ACC112 (cell line): Measurements from ENCODE around the gene CDC42EP5.
"Not testable (repeated sequence)": the region's sequence is repeated elsewhere in the genome, so short reads cannot be mapped to it uniquely, and the experiment has no call there.

Source experiments
- H2AFZ ChIP-seq: fragments of 200-600 bp; sonication (generic); one replicate; pipeline ENCODE4 v1.6.0; 2017; ENCODE audit warnings: antibody characterized with exemption, low read length; ENCODE audit not compliant: unreplicated experiment
- H3K27ac ChIP-seq: fragments of 200-600 bp; sonication (generic); 2 replicates; pipeline ENCODE4 v1.5.1; 2014; ENCODE audit warnings: low read depth, mild to moderate bottlenecking, antibody characterized with exemption, low read length, moderate library complexity
- H3K27me3 ChIP-seq: fragments of 200-600 bp; sonication (generic); 2 replicates; pipeline ENCODE4 v1.6.1; 2014; ENCODE audit warnings: mild to moderate bottlenecking, antibody characterized with exemption, low read length, moderate library complexity, mixed read lengths; ENCODE audit not compliant: insufficient read depth
- H3K36me3 ChIP-seq: fragments of 200-600 bp; sonication (generic); 2 replicates; pipeline ENCODE4 v1.6.1; 2016; ENCODE audit warnings: mild to moderate bottlenecking, antibody characterized with exemption, low read length, moderate library complexity, mixed read lengths; ENCODE audit not compliant: insufficient read depth
- H3K4me1 ChIP-seq: fragments of 200-600 bp; sonication (generic); one replicate; pipeline ENCODE4 v1.6.1; 2016; ENCODE audit warnings: low read length, mixed read lengths; ENCODE audit not compliant: insufficient read depth, unreplicated experiment, control insufficient read depth
- H3K4me3 ChIP-seq: fragments of 200-600 bp; sonication (generic); 2 replicates; pipeline ENCODE4 v1.5.1; 2014; ENCODE audit warnings: mild to moderate bottlenecking, low read depth, low read length
- H3K79me2 ChIP-seq: fragments of 200-600 bp; sonication (generic); one replicate; pipeline ENCODE4 v1.6.0; 2016; ENCODE audit warnings: low read length; ENCODE audit not compliant: control insufficient read depth, unreplicated experiment, insufficient read depth

CDC42EP5 gene

GRCh38 chr19:54506079-54506478, 33.0 kb upstream of the CDC42EP5 start:
- H3K4me1 ChIP-seq, result no peaks in the 10 kb centered on the region
- no peak overlapping the region for H3K27ac ChIP-seq
- no peaks in the 10 kb centered on the region for H3K36me3 ChIP-seq

GRCh38 chr19:54505542-54505941, 32.4 kb upstream of the CDC42EP5 start:
- H3K36me3 ChIP-seq, H3K79me2 ChIP-seq, H3K27ac ChIP-seq, H3K4me1 ChIP-seq, H3K4me3 ChIP-seq, H3K27me3 ChIP-seq, H2AFZ ChIP-seq: not testable (repeated sequence)

More at GRCh38 chr19:54506079-54506478, 33.0 kb upstream of the CDC42EP5 start:
- no peak overlapping the region for H3K4me3 ChIP-seq
- H2AFZ ChIP-seq, result no peak overlapping the region
- no peaks in the 10 kb centered on the region for H3K27me3 ChIP-seq
- no peaks in the 10 kb centered on the region for H3K79me2 ChIP-seq

GRCh38 chr19:54502518-54503048, 29.5 kb upstream of the CDC42EP5 start, which contains the start of gene LAIR2:
TSS of gene LAIR2 (plus strand) at chr19:54502831. CDS start at chr19:54502919, 88 bp downstream.
- H2AFZ ChIP-seq, result no peak within 1 kb of the TSS
- H3K4me3 ChIP-seq, result no peak within 1 kb of the TSS
- no peaks in the 10 kb centered on the region for H3K79me2 ChIP-seq
- no peaks in the 10 kb centered on the region for H3K27me3 ChIP-seq
- H3K27ac ChIP-seq, result no peak within 1 kb of the TSS
- no peaks in the 10 kb centered on the region for H3K4me1 ChIP-seq
- H3K36me3 ChIP-seq, result no peaks in the 10 kb centered on the region

- H3K4me3 ChIP-seq, H3K27me3 ChIP-seq, H3K4me1 ChIP-seq: not testable (repeated sequence)
Observed at GRCh38 chr19:54498451-54498772, 25.3 kb upstream of the CDC42EP5 start.

GRCh38 chr19:54497747-54498450, 24.8 kb upstream of the CDC42EP5 start:
- H3K4me3 ChIP-seq, H3K36me3 ChIP-seq, H3K4me1 ChIP-seq, H3K79me2 ChIP-seq, H2AFZ ChIP-seq, H3K27ac ChIP-seq, H3K27me3 ChIP-seq: not testable (repeated sequence)

More at GRCh38 chr19:54498451-54498772, 25.3 kb upstream of the CDC42EP5 start:
- H3K27ac ChIP-seq, H2AFZ ChIP-seq, H3K79me2 ChIP-seq, H3K36me3 ChIP-seq: not testable (repeated sequence)

- H3K27ac ChIP-seq, result not testable (repeated sequence)
Observed at GRCh38 chr19:54495284-54495683, 22.2 kb upstream of the CDC42EP5 start.

GRCh38 chr19:54493967-54494585, 21.0 kb upstream of the CDC42EP5 start:
- no peaks in the 10 kb centered on the region for H3K79me2 ChIP-seq
- H3K27ac ChIP-seq, result no peak overlapping the region
- no peak overlapping the region for H2AFZ ChIP-seq
- H3K27me3 ChIP-seq, result 0 out of 2 replicates have a peak, but pooled peaks cover 3% of the 10 kb centered on the region
- H3K36me3 ChIP-seq, result no peaks in the 10 kb centered on the region
- H3K4me3 ChIP-seq, result no peak overlapping the region
- no peaks in the 10 kb centered on the region for H3K4me1 ChIP-seq

More at GRCh38 chr19:54495284-54495683, 22.2 kb upstream of the CDC42EP5 start:
- H3K27me3 ChIP-seq, H3K4me1 ChIP-seq, H3K4me3 ChIP-seq, H3K79me2 ChIP-seq, H2AFZ ChIP-seq, H3K36me3 ChIP-seq: not testable (repeated sequence)

- not testable (repeated sequence) for H3K79me2 ChIP-seq, H3K4me1 ChIP-seq, H3K36me3 ChIP-seq, H3K27ac ChIP-seq, H2AFZ ChIP-seq, H3K27me3 ChIP-seq, H3K4me3 ChIP-seq
Observed at GRCh38 chr19:54493056-54493455, 20.0 kb upstream of the CDC42EP5 start.

GRCh38 chr19:54492568-54492967, 19.5 kb upstream of the CDC42EP5 start:
- H3K79me2 ChIP-seq, result no peaks in the 10 kb centered on the region
- H3K27me3 ChIP-seq, result 0 out of 2 replicates have a peak, but pooled peaks cover 3% of the 10 kb centered on the region
- H3K4me1 ChIP-seq, result no peaks in the 10 kb centered on the region
- no peak overlapping the region for H3K27ac ChIP-seq
- H3K36me3 ChIP-seq, result no peaks in the 10 kb centered on the region
- no peak overlapping the region for H2AFZ ChIP-seq
- H3K4me3 ChIP-seq, result no peak overlapping the region

GRCh38 chr19:54489766-54490165, 16.7 kb upstream of the CDC42EP5 start:
- Histone ChIP-seq H3K4me1 (no peaks in the 10 kb centered on the region), H3K27ac (no peak overlapping the region), H2AFZ (no peak overlapping the region), H3K79me2 (no peaks in the 10 kb centered on the region), H3K36me3 (no peaks in the 10 kb centered on the region), H3K4me3 (no peak overlapping the region), H3K27me3 (0 out of 2 replicates have a peak, but pooled peaks cover 3% of the 10 kb centered on the region)

GRCh38 chr19:54489341-54489740, 16.2 kb upstream of the CDC42EP5 start:
- Histone ChIP-seq H3K36me3 (no peaks in the 10 kb centered on the region), H3K4me3 (no peak overlapping the region), H3K4me1 (no peaks in the 10 kb centered on the region), H3K27me3 (0 out of 2 replicates have a peak, but pooled peaks cover 3% of the 10 kb centered on the region), H3K79me2 (no peaks in the 10 kb centered on the region), H3K27ac (no peak overlapping the region), H2AFZ (no peak overlapping the region)
